BLaER1 treated with 17β-estradiol and CSF1 and Interleukin-3, amounts not matched to agents 10 nM and 100 nM (cell line): ENCODE data around the gene SZT2.

Experiments used
- H3K27ac ChIP-seq, 11 experiments: shearing (Covaris generic); formaldehyde crosslinking; 2 replicates each; pipeline ENCODE4 v1.8.1; 2022
- H3K27me3 ChIP-seq, 11 experiments: shearing (Covaris generic); formaldehyde crosslinking; 2 replicates each; pipeline ENCODE4 v1.8.1; 2022
- H3K36me3 ChIP-seq, 11 experiments: shearing (Covaris generic); formaldehyde crosslinking; 2 replicates each; pipeline ENCODE4 v1.8.1; 2022
- H3K4me1 ChIP-seq, 10 experiments: shearing (Covaris generic); formaldehyde crosslinking; 2 replicates each; pipeline ENCODE4 v1.8.1; 2022
- H3K4me2 ChIP-seq, 11 experiments: shearing (Covaris generic); formaldehyde crosslinking; 2 replicates each; pipeline ENCODE4 v1.8.1; 2022
- H3K4me3 ChIP-seq, 10 experiments: shearing (Covaris generic); formaldehyde crosslinking; 2 replicates each; pipeline ENCODE4 v1.8.1; 2022
- H3K9ac ChIP-seq, 11 experiments: shearing (Covaris generic); formaldehyde crosslinking; 2 replicates each; pipeline ENCODE4 v1.8.1; 2022
- H3K9me3 ChIP-seq, 11 experiments: shearing (Covaris generic); formaldehyde crosslinking; replicated peaks in 1 of 11; 2 replicates each; pipeline ENCODE4 v1.8.1; 2022
- H4K20me1 ChIP-seq, 11 experiments: shearing (Covaris generic); formaldehyde crosslinking; 2 replicates each; pipeline ENCODE4 v1.8.1; 2022
- Cebpa-rat ChIP-seq, 11 experiments: shearing (Covaris generic); IDR thresholded peaks; 2 replicates each; pipeline ENCODE4 v1.8.1; 2022

The SZT2 gene

GRCh38 chr1:43373066-43373940 is 16.4 kb upstream of the SZT2 start:
- H3K9me3 ChIP-seq, result no peaks in the 10 kb centered on the region
- peaks cover 8 to 53% (median 20%) of the 10 kb centered on the region in 10 experiments for H3K4me1 ChIP-seq
- H3K36me3 ChIP-seq, result peaks cover 0 to 48% (median 6%) of the 10 kb centered on the region in 11 experiments; a peak in 7 of 22 replicates
- no peaks in the 10 kb centered on the region for H3K27me3 ChIP-seq
- H4K20me1 ChIP-seq, result peaks cover 0 to 4% (median 0%) of the 10 kb centered on the region in 11 experiments; a peak in 2 of 22 replicates
- TF ChIP-seq Cebpa-rat (IDR thresholded peaks at IDR 0.05), result no peak
- peak overlapping the region in 2 of 11 experiments; percentile 4 to 15; a peak in 2 of 22 replicates for H3K27ac ChIP-seq
- H3K4me3 ChIP-seq, result no peak overlapping the region
- H3K9ac ChIP-seq, result no peak overlapping the region
- H3K4me2 ChIP-seq, result peak overlapping the region in 5 of 11 experiments; percentile 36 to 59 (median 55); a peak in 10 of 22 replicates

GRCh38 chr1:43376723-43377235 is 12.9 kb upstream of the SZT2 start:
- Histone ChIP-seq H3K9ac (no peak overlapping the region), H3K9me3 (no peaks in the 10 kb centered on the region), H3K27ac (no peak overlapping the region), H3K27me3 (no peaks in the 10 kb centered on the region), H3K36me3 (peaks cover 0 to 58% (median 12%) of the 10 kb centered on the region in 11 experiments; a peak in 13 of 22 replicates), H3K4me2 (no peak overlapping the region), H3K4me1 (peaks cover 0 to 51% (median 15%) of the 10 kb centered on the region in 10 experiments; a peak in 16 of 20 replicates), H3K4me3 (no peak overlapping the region), H4K20me1 (peaks cover 0 to 4% (median 0%) of the 10 kb centered on the region in 11 experiments; a peak in 2 of 22 replicates)
- TF ChIP-seq Cebpa-rat (IDR thresholded peaks at IDR 0.05), result no peak

- no peaks in the 10 kb centered on the region for H3K27me3 ChIP-seq
- no peak overlapping the region for H3K27ac ChIP-seq
- no peaks in the 10 kb centered on the region for H4K20me1 ChIP-seq
- no peak for TF ChIP-seq Cebpa-rat (IDR thresholded peaks at IDR 0.05)
- peaks cover 6 to 55% (median 18%) of the 10 kb centered on the region in 11 experiments for H3K36me3 ChIP-seq
- no peak overlapping the region for H3K4me3 ChIP-seq
- peaks cover 0 to 57% (median 23%) of the 10 kb centered on the region in 10 experiments; a peak in 16 of 20 replicates for H3K4me1 ChIP-seq
- no peak overlapping the region for H3K4me2 ChIP-seq
- no peaks in the 10 kb centered on the region for H3K9me3 ChIP-seq
- no peak overlapping the region for H3K9ac ChIP-seq
These were observed 11.9 kb upstream of the SZT2 start for GRCh38 chr1:43377831-43378230.

GRCh38 chr1:43379476-43379875 is 10.2 kb upstream of the SZT2 start:
- Histone ChIP-seq H3K9me3 (no peaks in the 10 kb centered on the region), H3K36me3 (peaks cover 22 to 71% (median 35%) of the 10 kb centered on the region in 11 experiments), H4K20me1 (no peaks in the 10 kb centered on the region), H3K4me2 (no peak overlapping the region), H3K27me3 (no peaks in the 10 kb centered on the region), H3K4me1 (peaks cover 0 to 53% (median 18%) of the 10 kb centered on the region in 10 experiments; a peak in 16 of 20 replicates), H3K27ac (no peak overlapping the region), H3K9ac (no peak overlapping the region), H3K4me3 (no peak overlapping the region)
- no peak for TF ChIP-seq Cebpa-rat (IDR thresholded peaks at IDR 0.05)

- peak overlapping the region in 2 of 11 experiments; percentile 6 to 27; a peak in 5 of 22 replicates for H3K9ac ChIP-seq
- H3K27me3 ChIP-seq, result no peaks in the 10 kb centered on the region
- no peaks in the 10 kb centered on the region for H3K9me3 ChIP-seq
- H3K4me1 ChIP-seq, result peaks cover 0 to 44% (median 18%) of the 10 kb centered on the region in 10 experiments; a peak in 16 of 20 replicates
- H3K4me2 ChIP-seq, result peak overlapping the region in 9 of 11 experiments; percentile 4 to 91 (median 79); a peak in 17 of 22 replicates
- peaks cover 0 to 4% (median 0%) of the 10 kb centered on the region in 11 experiments; a peak in 2 of 22 replicates for H4K20me1 ChIP-seq
- peaks cover 43 to 81% (median 56%) of the 10 kb centered on the region in 11 experiments for H3K36me3 ChIP-seq
- peak overlapping the region in 9 of 11 experiments; percentile 0 to 81 (median 70); a peak in 15 of 22 replicates for H3K27ac ChIP-seq
- H3K4me3 ChIP-seq, result no peak overlapping the region
- TF ChIP-seq Cebpa-rat (IDR thresholded peaks at IDR 0.05), result no peak
These were observed 8.1 kb upstream of the SZT2 start for GRCh38 chr1:43381612-43382011.

- Histone ChIP-seq H3K4me2 (peak overlapping the region in 9 of 11 experiments; percentile 4 to 91 (median 79); a peak in 17 of 22 replicates), H3K27ac (peak overlapping the region in 9 of 11 experiments; percentile 0 to 81 (median 70); a peak in 17 of 22 replicates), H3K36me3 (peaks cover 49 to 81% (median 60%) of the 10 kb centered on the region in 11 experiments), H3K4me3 (no peak overlapping the region), H3K27me3 (no peaks in the 10 kb centered on the region), H4K20me1 (peaks cover 0 to 6% (median 0%) of the 10 kb centered on the region in 11 experiments; a peak in 2 of 22 replicates), H3K4me1 (peaks cover 0 to 46% (median 18%) of the 10 kb centered on the region in 10 experiments; a peak in 16 of 20 replicates), H3K9me3 (no peaks in the 10 kb centered on the region), H3K9ac (peak overlapping the region in 2 of 11 experiments; percentile 6 to 27; a peak in 6 of 22 replicates)
- TF ChIP-seq Cebpa-rat (IDR thresholded peaks at IDR 0.05), result no peak
These were observed 7.5 kb upstream of the SZT2 start for GRCh38 chr1:43382027-43382779.

- Histone ChIP-seq H3K36me3 (peaks cover 59 to 79% (median 66%) of the 10 kb centered on the region in 11 experiments), H3K4me2 (peak overlapping the region in 2 of 11 experiments; percentile 80 to 91; a peak in 4 of 22 replicates), H3K9ac (no peak overlapping the region; a peak in 1 of 22 replicates), H3K27me3 (no peaks in the 10 kb centered on the region), H3K4me1 (peaks cover 5 to 59% (median 27%) of the 10 kb centered on the region in 10 experiments), H4K20me1 (peaks cover 0 to 10% (median under 1%) of the 10 kb centered on the region in 11 experiments; a peak in 6 of 22 replicates), H3K4me3 (no peak overlapping the region), H3K27ac (no peak overlapping the region), H3K9me3 (no peaks in the 10 kb centered on the region)
- TF ChIP-seq Cebpa-rat (IDR thresholded peaks at IDR 0.05), result no peak
These were observed 6.2 kb upstream of the SZT2 start for GRCh38 chr1:43383449-43383848.

GRCh38 chr1:43386676-43387075 is 3.0 kb upstream of the SZT2 start:
- Histone ChIP-seq H3K9ac (peak overlapping the region in 3 of 11 experiments; percentile 7 to 34 (median 27); a peak in 4 of 22 replicates), H3K4me3 (no peak overlapping the region), H4K20me1 (peaks cover 0 to 12% (median 3%) of the 10 kb centered on the region in 11 experiments; a peak in 6 of 22 replicates), H3K36me3 (peaks cover 56 to 65% (median 61%) of the 10 kb centered on the region in 11 experiments), H3K27me3 (no peaks in the 10 kb centered on the region), H3K4me1 (peaks cover 26 to 55% (median 37%) of the 10 kb centered on the region in 10 experiments), H3K27ac (no peak overlapping the region), H3K4me2 (no peak overlapping the region), H3K9me3 (no peaks in the 10 kb centered on the region)
- TF ChIP-seq Cebpa-rat (IDR thresholded peaks at IDR 0.05), result no peak
